Measurements from ENCODE around the gene SUMO3. TPM values are rescaled to one million over a fixed set of nuclear protein-coding genes. Genes with fewer than 3 reads are reported as not detected.

SUMO3 gene
- total and polyA plus RNA-seq, 2 donors (not counting 1 experiment from before 2014, with no cell fraction given) = 96.3 to 190 TPM

- peak; percentile 46 to 53 for DNase-seq (ENCODE audit: low read depth in 2 of 2)
- H3K36me3 ChIP-seq (ENCODE audit: control insufficient read depth, insufficient read depth, low read length) = peaks cover 15% of the 10 kb centered on the region
- H3K9me3 ChIP-seq (ENCODE audit: control insufficient read depth, insufficient read depth, low read depth, low read length) = no peaks in the 10 kb centered on the region
- H2AFZ ChIP-seq (ENCODE audit: low read length) = no peak overlapping the region
- no peak for TF ChIP-seq EZH2 (IDR thresholded peaks at IDR 0.05; ENCODE audit: low read length, missing control alignments)
- TF ChIP-seq CTCF (conservative IDR thresholded peaks at IDR 0.05 in 1 of 2, IDR thresholded peaks at IDR 0.05 in 1 of 2; ENCODE audit: low read depth in 1 of 2, low read length in 2 of 2) = peak; percentile 20 to 43
- peaks cover 13% of the 10 kb centered on the region for H3K4me1 ChIP-seq (ENCODE audit: control insufficient read depth, extremely low read depth, insufficient read depth, low read length)
- no peak overlapping the region for H3K27ac ChIP-seq (ENCODE audit: insufficient read depth, low read length)
- no peaks in the 10 kb centered on the region for H3K79me2 ChIP-seq (ENCODE audit: control insufficient read depth, insufficient read depth, low read length)
- peak overlapping the region; percentile 23 for H3K9ac ChIP-seq (ENCODE audit: insufficient read depth, low read length)
- no peaks in the 10 kb centered on the region for H4K20me1 ChIP-seq (ENCODE audit: control insufficient read depth, extremely low read depth, insufficient read depth, low read length)
- peak overlapping the region; percentile 6 to 56 (median 34) for H3K4me3 ChIP-seq (replicated peaks in 1 of 4; ENCODE audit: control extremely low read depth in 1 of 4, insufficient read depth in 1 of 4, low read depth in 3 of 4, low read length in 4 of 4)
- peaks cover 3% of the 10 kb centered on the region for H3K27me3 ChIP-seq (ENCODE audit: control insufficient read depth, insufficient read depth, low read length)
- peak overlapping the region; percentile 81 for H3K4me2 ChIP-seq (ENCODE audit: extremely low read depth, insufficient read depth, low read length)
Measured at GRCh38 chr21:44845418-44846223, 27.8 kb upstream of the SUMO3 start.

- no peaks in the 10 kb centered on the region for H3K79me2 ChIP-seq (ENCODE audit: control insufficient read depth, insufficient read depth, low read length)
- no peaks in the 10 kb centered on the region for H4K20me1 ChIP-seq (ENCODE audit: control insufficient read depth, extremely low read depth, insufficient read depth, low read length)
- H3K9ac ChIP-seq (ENCODE audit: insufficient read depth, low read length) = no peak overlapping the region
- H3K27ac ChIP-seq (ENCODE audit: insufficient read depth, low read length) = no peak overlapping the region
- peaks cover 3% of the 10 kb centered on the region for H3K27me3 ChIP-seq (ENCODE audit: control insufficient read depth, insufficient read depth, low read length)
- H3K4me1 ChIP-seq (ENCODE audit: control insufficient read depth, extremely low read depth, insufficient read depth, low read length) = peaks cover 13% of the 10 kb centered on the region
- H3K4me2 ChIP-seq (ENCODE audit: extremely low read depth, insufficient read depth, low read length) = no peak overlapping the region
- no peak for TF ChIP-seq CTCF (conservative IDR thresholded peaks at IDR 0.05 in 1 of 2, IDR thresholded peaks at IDR 0.05 in 1 of 2; ENCODE audit: low read depth in 1 of 2, low read length in 2 of 2)
- TF ChIP-seq EZH2 (IDR thresholded peaks at IDR 0.05; ENCODE audit: low read length, missing control alignments) = no peak
- no peaks in the 10 kb centered on the region for H3K9me3 ChIP-seq (ENCODE audit: control insufficient read depth, insufficient read depth, low read depth, low read length)
- no peak for DNase-seq (ENCODE audit: low read depth in 2 of 2)
- H2AFZ ChIP-seq (ENCODE audit: low read length) = no peak overlapping the region
- no peak overlapping the region for H3K4me3 ChIP-seq (replicated peaks in 1 of 4; ENCODE audit: control extremely low read depth in 1 of 4, insufficient read depth in 1 of 4, low read depth in 3 of 4, low read length in 4 of 4)
- peaks cover 5% of the 10 kb centered on the region for H3K36me3 ChIP-seq (ENCODE audit: control insufficient read depth, insufficient read depth, low read length)
Measured at GRCh38 chr21:44844256-44844655, 26.4 kb upstream of the SUMO3 start.

GRCh38 chr21:44842721-44843445 lies 25.0 kb upstream of the SUMO3 start:
- peaks cover 13% of the 10 kb centered on the region for H3K4me1 ChIP-seq (ENCODE audit: control insufficient read depth, extremely low read depth, insufficient read depth, low read length)
- no peaks in the 10 kb centered on the region for H3K36me3 ChIP-seq (ENCODE audit: control insufficient read depth, insufficient read depth, low read length)
- no peak overlapping the region for H3K4me2 ChIP-seq (ENCODE audit: extremely low read depth, insufficient read depth, low read length)
- no peak overlapping the region for H3K4me3 ChIP-seq (replicated peaks in 1 of 4; ENCODE audit: control extremely low read depth in 1 of 4, insufficient read depth in 1 of 4, low read depth in 3 of 4, low read length in 4 of 4)
- H4K20me1 ChIP-seq (ENCODE audit: control insufficient read depth, extremely low read depth, insufficient read depth, low read length) = no peaks in the 10 kb centered on the region
- H3K27me3 ChIP-seq (ENCODE audit: control insufficient read depth, insufficient read depth, low read length) = peaks cover 3% of the 10 kb centered on the region
- H3K79me2 ChIP-seq (ENCODE audit: control insufficient read depth, insufficient read depth, low read length) = no peaks in the 10 kb centered on the region
- no peaks in the 10 kb centered on the region for H3K9me3 ChIP-seq (ENCODE audit: control insufficient read depth, insufficient read depth, low read depth, low read length)
- H3K27ac ChIP-seq (ENCODE audit: insufficient read depth, low read length) = no peak overlapping the region
- DNase-seq (ENCODE audit: low read depth in 2 of 2) = no peak
- TF ChIP-seq CTCF (conservative IDR thresholded peaks at IDR 0.05 in 1 of 2, IDR thresholded peaks at IDR 0.05 in 1 of 2; ENCODE audit: low read depth in 1 of 2, low read length in 2 of 2) = no peak
- no peak for TF ChIP-seq EZH2 (IDR thresholded peaks at IDR 0.05; ENCODE audit: low read length, missing control alignments)
- no peak overlapping the region for H3K9ac ChIP-seq (ENCODE audit: insufficient read depth, low read length)
- no peak overlapping the region for H2AFZ ChIP-seq (ENCODE audit: low read length)

Data from fibroblast of lung (primary cell).